ENCODE data around the gene MYO3B.

The MYO3B gene

DNA sequence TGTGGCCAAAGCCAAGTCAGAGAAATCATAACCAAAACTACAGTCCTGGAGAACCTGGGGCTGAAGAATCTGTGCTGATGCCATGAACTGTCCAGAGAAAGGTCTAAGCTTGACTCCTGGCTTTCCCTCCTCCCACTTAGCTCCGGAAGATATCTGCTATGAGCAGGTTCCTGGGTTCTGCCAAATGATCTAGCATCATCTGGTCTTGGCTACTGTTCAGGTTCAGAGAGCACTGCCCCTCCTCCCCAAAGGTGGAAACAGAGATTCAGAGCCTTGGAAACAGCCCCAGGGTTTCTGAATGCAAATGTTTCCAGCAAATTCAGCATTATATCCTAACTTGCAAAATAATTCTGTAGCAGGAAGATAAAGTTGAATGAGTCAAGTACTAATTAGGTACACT is 317.9 kb downstream of the MYO3B start:
- TF ChIP-seq, protein P1, sequence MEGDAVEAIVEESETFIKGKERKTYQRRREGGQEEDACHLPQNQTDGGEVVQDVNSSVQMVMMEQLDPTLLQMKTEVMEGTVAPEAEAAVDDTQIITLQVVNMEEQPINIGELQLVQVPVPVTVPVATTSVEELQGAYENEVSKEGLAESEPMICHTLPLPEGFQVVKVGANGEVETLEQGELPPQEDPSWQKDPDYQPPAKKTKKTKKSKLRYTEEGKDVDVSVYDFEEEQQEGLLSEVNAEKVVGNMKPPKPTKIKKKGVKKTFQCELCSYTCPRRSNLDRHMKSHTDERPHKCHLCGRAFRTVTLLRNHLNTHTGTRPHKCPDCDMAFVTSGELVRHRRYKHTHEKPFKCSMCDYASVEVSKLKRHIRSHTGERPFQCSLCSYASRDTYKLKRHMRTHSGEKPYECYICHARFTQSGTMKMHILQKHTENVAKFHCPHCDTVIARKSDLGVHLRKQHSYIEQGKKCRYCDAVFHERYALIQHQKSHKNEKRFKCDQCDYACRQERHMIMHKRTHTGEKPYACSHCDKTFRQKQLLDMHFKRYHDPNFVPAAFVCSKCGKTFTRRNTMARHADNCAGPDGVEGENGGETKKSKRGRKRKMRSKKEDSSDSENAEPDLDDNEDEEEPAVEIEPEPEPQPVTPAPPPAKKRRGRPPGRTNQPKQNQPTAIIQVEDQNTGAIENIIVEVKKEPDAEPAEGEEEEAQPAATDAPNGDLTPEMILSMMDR (IDR thresholded peaks at IDR 0.05; ENCODE audit: borderline replicate concordance, control extremely low read depth, extremely low read depth, insufficient read depth, missing control alignments), result no peak
- DNase-seq (ENCODE audit: low spot score), result no peak
- in situ Hi-C loops (cut with MboI; ENCODE audit: low sequenced_read_pairs, unreplicated experiment), result no loop called here

DNA sequence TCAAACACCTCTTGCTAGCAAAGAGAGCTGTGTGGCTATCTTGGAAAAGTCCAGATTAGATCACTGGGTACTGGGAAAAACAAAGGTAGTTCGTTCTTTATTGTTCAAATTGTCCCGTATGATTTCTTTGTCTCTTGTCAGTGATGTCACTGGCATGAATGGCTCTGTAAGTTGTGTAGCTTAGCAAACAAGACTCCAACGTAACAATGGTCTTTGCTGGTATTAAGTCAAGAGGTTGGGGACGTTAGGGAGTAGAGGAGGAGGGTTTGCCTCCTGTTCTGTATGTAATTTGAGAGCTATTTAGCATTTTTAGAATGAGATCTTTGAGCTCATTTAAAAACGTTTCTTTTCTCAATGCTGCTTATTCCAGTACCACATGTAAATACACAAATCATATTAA is 320.7 kb downstream of the MYO3B start:
- DNase-seq (ENCODE audit: low spot score), result no peak
- TF ChIP-seq, protein P1 (IDR thresholded peaks at IDR 0.05; ENCODE audit: borderline replicate concordance, control extremely low read depth, extremely low read depth, insufficient read depth, missing control alignments), result no peak
- in situ Hi-C loops (cut with MboI; ENCODE audit: low sequenced_read_pairs, unreplicated experiment), result no loop called here

DNA sequence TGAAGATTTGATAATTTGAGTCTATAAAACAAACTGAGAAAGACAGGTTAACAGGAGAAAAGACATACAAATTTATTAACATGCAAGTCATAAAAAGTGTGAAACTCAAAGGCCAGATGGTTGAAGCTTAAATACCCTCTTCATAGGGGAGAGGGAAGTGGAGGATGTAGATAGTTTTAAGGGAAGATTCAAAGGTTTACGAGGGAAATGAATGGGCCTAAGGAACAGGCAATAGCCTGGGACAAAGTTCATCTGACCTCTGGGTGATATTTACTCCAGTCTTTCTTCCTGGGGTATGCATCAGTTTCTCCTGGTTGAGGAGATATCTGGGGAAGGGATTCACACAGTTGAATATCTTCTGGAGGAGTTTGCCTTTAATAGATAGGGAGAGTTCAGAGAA is 322.2 kb downstream of the MYO3B start:
- in situ Hi-C loops (cut with MboI; ENCODE audit: low sequenced_read_pairs, unreplicated experiment), result no loop called here
- DNase-seq (ENCODE audit: low spot score), result no peak
- TF ChIP-seq, protein P1 (IDR thresholded peaks at IDR 0.05; ENCODE audit: borderline replicate concordance, control extremely low read depth, extremely low read depth, insufficient read depth, missing control alignments), result no peak

DNA sequence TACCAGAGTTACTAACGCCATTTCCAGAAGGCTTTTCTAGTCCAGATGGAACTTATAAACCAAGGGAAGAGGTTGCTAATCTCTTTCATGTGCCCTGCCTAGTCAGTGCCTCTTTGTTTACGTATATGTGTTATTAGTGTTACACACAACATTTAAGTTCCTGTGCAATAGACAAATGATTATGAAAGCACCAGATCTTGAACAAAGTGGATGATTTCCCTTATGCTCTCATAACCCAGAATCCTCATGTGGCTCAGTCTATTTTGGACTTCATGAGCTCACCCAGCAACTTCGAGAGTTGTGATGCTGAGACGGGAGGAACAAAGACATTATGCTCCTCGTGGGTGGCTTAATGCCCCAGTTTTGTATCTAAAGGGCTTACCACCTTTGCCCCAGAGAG is 322.8 kb downstream of the MYO3B start:
- in situ Hi-C loops (cut with MboI; ENCODE audit: low sequenced_read_pairs, unreplicated experiment), result no loop called here
- no peak for DNase-seq (ENCODE audit: low spot score)
- TF ChIP-seq, protein P1 (IDR thresholded peaks at IDR 0.05; ENCODE audit: borderline replicate concordance, control extremely low read depth, extremely low read depth, insufficient read depth, missing control alignments), result no peak

DNA sequence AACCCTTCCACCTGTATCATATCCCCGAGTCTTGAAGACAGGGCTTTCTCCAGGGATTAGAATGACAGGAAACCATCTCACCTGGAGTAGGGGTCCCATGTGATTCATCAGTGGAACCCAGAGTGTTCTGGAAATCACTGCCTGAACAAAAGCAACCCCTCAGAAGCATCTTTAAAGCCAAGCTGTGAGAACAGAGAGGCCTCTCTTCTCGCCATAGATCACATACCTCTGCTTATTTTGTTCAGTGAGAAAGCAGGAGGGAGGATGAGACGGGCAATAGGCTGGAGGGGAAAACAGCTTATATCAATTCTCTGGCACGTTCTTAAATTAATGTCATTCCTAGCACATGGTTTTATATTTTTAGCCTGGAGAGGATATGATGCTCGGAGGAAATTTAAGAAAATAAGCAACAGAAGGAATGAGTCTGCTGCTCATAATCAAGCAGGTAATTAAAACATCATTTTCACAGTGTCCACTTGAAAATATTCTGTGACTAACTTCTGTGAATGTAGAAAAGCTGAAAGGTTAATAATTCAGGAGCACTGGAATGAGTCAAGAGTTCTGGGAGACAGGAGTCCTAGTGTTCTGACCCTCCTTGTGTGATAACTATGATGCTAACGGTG is 323.6 kb downstream of the MYO3B start:
- TF ChIP-seq, protein P1 (IDR thresholded peaks at IDR 0.05; ENCODE audit: borderline replicate concordance, control extremely low read depth, extremely low read depth, insufficient read depth, missing control alignments), result no peak
- no peak for DNase-seq (ENCODE audit: low spot score)
- in situ Hi-C loops (cut with MboI; ENCODE audit: low sequenced_read_pairs, unreplicated experiment), result no loop called here

DNA sequence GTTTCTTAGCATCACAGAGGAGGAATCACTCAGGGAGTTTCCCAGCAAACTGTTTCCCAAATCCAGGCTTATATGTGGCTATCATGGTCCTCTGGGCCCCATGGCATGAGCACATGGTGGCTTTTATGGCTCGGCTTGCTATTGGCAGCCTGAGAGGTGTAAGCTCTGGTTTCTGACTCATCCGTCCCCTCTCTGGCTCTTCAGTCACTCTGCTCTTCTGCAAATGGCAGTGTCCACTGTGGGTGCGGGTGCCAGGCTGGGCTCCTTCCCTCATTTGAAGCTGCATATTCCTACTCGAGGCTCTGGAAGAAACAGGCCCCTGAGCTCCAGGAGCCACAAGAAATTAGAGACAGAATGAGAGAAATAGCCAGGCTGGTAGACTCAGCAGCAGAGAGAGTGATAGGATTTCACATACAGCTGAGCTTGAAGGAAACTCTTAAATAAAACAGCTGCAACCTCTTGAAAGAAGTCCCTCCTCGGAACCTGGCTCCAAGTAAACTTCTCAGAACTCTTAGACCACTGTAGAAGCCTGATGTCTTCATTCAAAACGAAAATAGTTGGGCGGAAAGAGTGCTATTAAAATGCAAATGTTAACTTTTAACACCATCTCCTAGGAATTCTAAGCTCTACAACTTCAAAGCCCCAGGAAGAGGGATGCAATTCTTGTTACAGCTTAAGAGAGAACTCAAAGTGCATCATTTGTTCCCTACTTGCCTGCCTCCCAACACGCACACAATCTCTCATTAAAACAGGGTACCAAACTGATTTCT is 324.6 kb downstream of the MYO3B start:
- in situ Hi-C loops (cut with MboI; ENCODE audit: low sequenced_read_pairs, unreplicated experiment), result no loop called here
- TF ChIP-seq, protein P1 (IDR thresholded peaks at IDR 0.05; ENCODE audit: borderline replicate concordance, control extremely low read depth, extremely low read depth, insufficient read depth, missing control alignments), result no peak
- DNase-seq (ENCODE audit: low spot score), result no peak
